Measurements from ENCODE around the gene CTNNA3. TPM values are rescaled to one million over a fixed set of nuclear protein-coding genes. Genes with fewer than 3 reads are reported as not detected.

The CTNNA3 gene
- total RNA-seq, 1 experiment from 2014 or later: 0.02 TPM

GRCh38 chr10:67259319-67259929 is 436.6 kb downstream of the CTNNA3 start:
- no TSS peak for BruUV-seq (replicated peaks)
- Mint-ChIP-seq H3K27me3 (ENCODE audit: insufficient read depth, unreplicated experiment) (peaks cover 40% of the 10 kb centered on the region), H3K36me3 (ENCODE audit: insufficient read depth, unreplicated experiment) (no peaks in the 10 kb centered on the region), H3K9me3 (ENCODE audit: unreplicated experiment) (no peaks in the 10 kb centered on the region), H3K27ac (ENCODE audit: low read depth, unreplicated experiment) (no peak overlapping the region), H3K4me1 (ENCODE audit: insufficient read depth, unreplicated experiment) (no peaks in the 10 kb centered on the region), H3K4me3 (ENCODE audit: unreplicated experiment) (no peak overlapping the region)
- intact Hi-C loops (cut with micrococcal nuclease): no loop called here
- POLR2A ChIA-PET: interaction anchor here (0.7 to 1.0 kb wide), 3 partner anchors 58 to 360 kb away, joined by 3 read pairs; no protein-coding TSS in a partner anchor
- CTCF ChIA-PET: interaction anchor here (0.6 to 1.2 kb wide), 2 partner anchors 11 to 15 kb away, joined by 3 read pairs; no protein-coding TSS in a partner anchor
- DNase-seq (ENCODE audit: unreplicated experiment): no peak
- TF ChIP-seq CTCF (IDR thresholded peaks at IDR 0.05; ENCODE audit: unreplicated experiment): no peak

- Mint-ChIP-seq H3K4me1 (ENCODE audit: insufficient read depth, unreplicated experiment) (no peaks in the 10 kb centered on the region), H3K36me3 (ENCODE audit: insufficient read depth, unreplicated experiment) (no peaks in the 10 kb centered on the region), H3K4me3 (ENCODE audit: unreplicated experiment) (no peak overlapping the region), H3K27ac (ENCODE audit: low read depth, unreplicated experiment) (no peak overlapping the region), H3K9me3 (ENCODE audit: unreplicated experiment) (no peaks in the 10 kb centered on the region), H3K27me3 (ENCODE audit: insufficient read depth, unreplicated experiment) (peaks cover 22% of the 10 kb centered on the region)
- no TSS peak for BruUV-seq (replicated peaks)
- no peak for TF ChIP-seq CTCF (IDR thresholded peaks at IDR 0.05; ENCODE audit: unreplicated experiment)
- POLR2A ChIA-PET: no interaction called here
- CTCF ChIA-PET: interaction anchor here (0.6 to 1.1 kb wide), 2 partner anchors 18 to 222 kb away, joined by 3 read pairs; no protein-coding TSS in a partner anchor
- no peak for DNase-seq (ENCODE audit: unreplicated experiment)
- intact Hi-C loops (cut with micrococcal nuclease): no loop called here
These were observed 438.4 kb downstream of the CTNNA3 start for GRCh38 chr10:67257427-67258144.

GRCh38 chr10:67257018-67257417 is 439.0 kb downstream of the CTNNA3 start:
- peaks cover 23% of the 10 kb centered on the region for H3K27me3 Mint-ChIP-seq (ENCODE audit: insufficient read depth, unreplicated experiment)
- H3K36me3 Mint-ChIP-seq (ENCODE audit: insufficient read depth, unreplicated experiment): no peaks in the 10 kb centered on the region
- intact Hi-C loops (cut with micrococcal nuclease): no loop called here
- no TSS peak for BruUV-seq (replicated peaks)
- H3K4me3 Mint-ChIP-seq (ENCODE audit: unreplicated experiment): no peak overlapping the region
- POLR2A ChIA-PET: no interaction called here
- H3K27ac Mint-ChIP-seq (ENCODE audit: low read depth, unreplicated experiment): no peak overlapping the region
- CTCF ChIA-PET: interaction anchor here (0.6 to 1.1 kb wide), 2 partner anchors 18 to 221 kb away, joined by 3 read pairs; no protein-coding TSS in a partner anchor
- no peak for DNase-seq (ENCODE audit: unreplicated experiment)
- no peaks in the 10 kb centered on the region for H3K4me1 Mint-ChIP-seq (ENCODE audit: insufficient read depth, unreplicated experiment)
- no peak for TF ChIP-seq CTCF (IDR thresholded peaks at IDR 0.05; ENCODE audit: unreplicated experiment)
- no peaks in the 10 kb centered on the region for H3K9me3 Mint-ChIP-seq (ENCODE audit: unreplicated experiment)

- TF ChIP-seq CTCF (IDR thresholded peaks at IDR 0.05; ENCODE audit: unreplicated experiment): no peak
- CTCF ChIA-PET: no interaction called here
- intact Hi-C loops (cut with micrococcal nuclease): no loop called here
- Mint-ChIP-seq H3K36me3 (ENCODE audit: insufficient read depth, unreplicated experiment) (no peaks in the 10 kb centered on the region), H3K27ac (ENCODE audit: low read depth, unreplicated experiment) (no peak overlapping the region), H3K4me3 (ENCODE audit: unreplicated experiment) (no peak overlapping the region), H3K27me3 (ENCODE audit: insufficient read depth, unreplicated experiment) (peaks cover 14% of the 10 kb centered on the region), H3K9me3 (ENCODE audit: unreplicated experiment) (no peaks in the 10 kb centered on the region), H3K4me1 (ENCODE audit: insufficient read depth, unreplicated experiment) (no peaks in the 10 kb centered on the region)
- DNase-seq (ENCODE audit: unreplicated experiment): no peak
- POLR2A ChIA-PET: no interaction called here
- no TSS peak for BruUV-seq (replicated peaks)
These were observed 445.3 kb downstream of the CTNNA3 start for GRCh38 chr10:67250686-67251085.
